ENCODE results near the gene LYRM9. TPM values are rescaled to one million over a fixed set of nuclear protein-coding genes. Genes with fewer than 3 reads are reported as not detected.

The LYRM9 gene
- total and polyA plus RNA-seq, 2 of the 8 experiments (the other 6 are each of a cell fraction or from before 2014, with no cell fraction given): 4.3 to 5.2 TPM

- TF ChIP-seq ZNF274 (IDR thresholded peaks at IDR 0.05; ENCODE audit: borderline replicate concordance, extremely low read depth, low read length): no peak
- no peak for TF ChIP-seq FOSL1 (IDR thresholded peaks at IDR 0.05; ENCODE audit: insufficient read depth, low read depth, low read length)
- TF ChIP-seq SP2 (IDR thresholded peaks at IDR 0.05; ENCODE audit: low read length): no peak
- no peak for TF ChIP-seq SIRT6 (IDR thresholded peaks at IDR 0.05; ENCODE audit: low read length)
- no peak for TF ChIP-seq SIX5 (IDR thresholded peaks at IDR 0.05; ENCODE audit: low read depth, low read length)
- no peak for TF ChIP-seq CTBP2 (IDR thresholded peaks at IDR 0.05; ENCODE audit: borderline replicate concordance, insufficient read depth, insufficient read length, low read length)
- TF ChIP-seq RFX5 (IDR thresholded peaks at IDR 0.05; ENCODE audit: borderline replicate concordance, low read depth, low read length): no peak
- TF ChIP-seq KDM5A (IDR thresholded peaks at IDR 0.05; ENCODE audit: low read length): no peak
- no peak for TF ChIP-seq TCF12 (IDR thresholded peaks at IDR 0.05; ENCODE audit: low read depth, low read length)
Measured at GRCh38 chr17:27873211-27873610, 20.0 kb downstream of the LYRM9 start (continued).

All from H1 (cell line).